HT-29 (cell line): ENCODE data around the gene DNAAF1. TPM values are rescaled to one million over a fixed set of nuclear protein-coding genes. Genes with fewer than 3 reads are reported as not detected.
"Not testable (repeated sequence)": the region's sequence is repeated elsewhere in the genome, so short reads cannot be mapped to it uniquely, and the experiment has no call there.

Source experiments
- DNase-seq: peaks from one replicate; pipeline ENCODE4 v3.0.0-alpha.2; 2015; ENCODE audit warnings: low spot score
- total RNA-seq: library from RNA; depleted of rRNA; stranded (reverse); fragments of >200 nt; shearing (Covaris generic); gene quantifications from 2 replicates; pipeline ENCODE4 v1.2.3, GENCODE V29; 2014

Gene DNAAF1
- total RNA-seq, 1 experiment from 2014 or later: 0.08 TPM

DNA sequence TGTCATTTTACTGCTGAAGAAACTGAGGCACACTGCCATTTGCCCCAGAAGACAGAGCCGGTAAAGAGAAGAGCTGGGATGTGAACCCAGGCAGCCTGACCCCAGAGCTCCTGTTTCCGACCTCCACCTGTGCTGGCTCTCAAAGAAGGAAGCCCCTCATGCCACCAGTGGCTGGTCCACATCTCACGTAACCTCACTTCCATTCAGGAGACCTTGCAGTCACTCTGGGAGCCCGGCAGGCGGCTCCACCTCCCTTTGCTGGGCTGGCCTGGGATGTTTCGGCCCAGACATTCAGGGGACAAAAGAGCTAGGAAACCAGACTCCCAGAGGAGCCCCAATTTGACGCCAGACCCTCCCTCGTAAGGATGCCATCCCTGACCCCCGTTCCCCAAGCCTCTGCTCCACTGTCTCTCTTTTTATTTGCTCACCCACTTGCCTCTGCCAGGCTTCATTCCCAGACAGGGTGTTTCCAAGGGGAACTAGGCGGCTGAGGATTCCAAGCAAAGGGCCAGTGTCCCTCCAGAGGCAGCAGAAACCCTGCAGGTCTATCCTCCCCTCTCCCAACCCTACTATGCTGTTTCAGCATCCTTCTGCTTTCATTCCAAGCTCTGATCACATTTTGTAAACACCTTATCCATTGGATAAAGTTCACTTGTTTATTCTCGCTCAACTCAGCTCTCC is 38.9 kb downstream of the DNAAF1 start:
- peak; percentile 18 for DNase-seq

DNA sequence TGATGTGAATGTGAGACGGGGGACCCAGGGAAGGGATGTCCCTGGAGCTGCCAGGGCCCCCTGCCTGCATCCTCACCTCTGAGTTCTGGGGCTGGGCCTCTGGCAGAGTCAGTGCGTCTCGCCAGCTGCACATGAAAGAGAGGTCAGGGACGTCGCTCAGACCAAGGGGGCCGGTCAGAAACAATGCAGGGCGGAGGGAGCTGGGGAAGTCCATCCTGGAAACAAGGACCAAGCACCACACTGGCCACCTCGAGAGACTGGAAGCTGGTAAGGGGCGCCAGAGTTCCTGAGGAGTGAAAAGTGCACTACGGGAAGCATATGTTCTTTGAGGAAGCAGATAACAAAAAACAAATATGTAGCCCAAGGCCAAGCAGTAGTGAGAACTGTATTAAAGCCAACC is 39.7 kb downstream of the DNAAF1 start:
- DNase-seq: no peak

DNA sequence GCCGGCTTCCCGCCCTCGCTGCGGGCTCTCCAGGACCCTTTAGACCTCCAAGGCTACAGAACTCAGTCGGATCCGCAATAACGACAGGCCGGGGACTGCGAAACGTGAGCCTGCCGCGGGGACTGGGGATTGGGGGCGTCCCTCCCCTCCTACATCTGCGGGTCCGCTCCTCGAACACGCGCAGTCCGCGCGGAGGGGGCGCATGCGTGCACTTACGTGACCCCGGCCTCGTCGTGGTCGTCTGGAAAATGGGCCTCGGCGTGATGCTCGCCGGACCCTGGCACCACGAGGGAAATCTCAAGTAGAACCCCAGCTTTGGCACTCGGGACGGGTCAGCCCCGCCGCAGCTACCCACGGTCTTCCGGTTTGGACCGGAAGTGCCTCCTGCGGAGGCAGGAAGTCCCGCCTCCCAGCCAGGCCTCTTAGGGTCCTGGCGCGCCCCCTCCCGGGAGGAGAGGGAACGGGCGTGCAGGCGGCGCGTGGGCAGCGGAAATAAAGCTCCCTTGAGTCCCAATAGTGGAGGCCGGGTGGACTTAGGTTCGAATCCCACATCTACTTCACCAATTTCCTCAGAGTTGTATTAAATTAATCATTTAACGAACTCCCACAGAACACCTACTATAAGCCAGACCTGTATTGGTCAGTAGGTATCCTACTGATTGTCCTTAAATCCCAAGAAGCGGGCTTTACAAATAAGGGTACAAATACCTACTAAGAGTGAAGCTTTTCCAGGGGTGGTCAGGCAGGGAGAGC is 41.8 kb downstream of the DNAAF1 start, which contains the start of gene TAF1C:
Gene TAF1C (minus strand): TSS at position 373 of the 753 bp plus-strand sequence. CDS start 2,069 bp downstream, outside the sequence.
- DNase-seq: peak; percentile 96

DNA sequence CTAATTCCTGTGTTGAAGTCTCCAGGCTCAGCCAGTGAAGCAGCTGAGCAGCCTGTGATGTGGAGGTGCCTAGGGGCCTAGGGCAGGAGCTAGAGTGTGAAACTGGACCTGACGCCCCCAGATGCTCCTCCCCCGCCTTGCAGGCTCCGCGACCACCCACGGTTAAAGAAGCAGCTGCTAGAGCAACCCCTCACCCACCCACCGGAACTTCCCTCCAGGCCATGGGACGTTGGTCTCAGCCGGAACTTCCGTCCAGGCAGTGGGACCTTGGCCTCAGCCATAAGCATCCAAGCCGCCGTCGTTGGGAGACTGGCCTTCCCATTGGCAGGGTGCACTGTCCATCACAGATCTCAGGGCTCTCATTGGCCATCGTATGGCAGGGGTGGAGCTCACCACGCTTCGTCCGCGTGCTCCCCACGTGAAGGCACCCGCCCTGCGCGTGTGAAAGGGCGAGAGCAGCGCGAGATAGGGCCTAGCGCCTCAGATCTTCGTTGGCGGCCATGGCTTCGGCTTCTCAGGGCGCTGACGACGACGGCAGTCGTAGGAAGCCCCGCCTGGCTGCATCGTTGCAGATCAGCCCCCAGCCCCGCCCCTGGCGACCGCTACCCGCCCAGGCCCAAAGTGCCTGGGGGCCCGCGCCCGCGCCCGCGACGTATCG is 45.8 kb downstream of the DNAAF1 start, which contains the start of gene ADAD2:
Gene ADAD2 (plus strand): TSS at position 427 of the 658 bp plus-strand sequence. CDS start 74 bp downstream, at position 501.
- no peak for DNase-seq

DNA sequence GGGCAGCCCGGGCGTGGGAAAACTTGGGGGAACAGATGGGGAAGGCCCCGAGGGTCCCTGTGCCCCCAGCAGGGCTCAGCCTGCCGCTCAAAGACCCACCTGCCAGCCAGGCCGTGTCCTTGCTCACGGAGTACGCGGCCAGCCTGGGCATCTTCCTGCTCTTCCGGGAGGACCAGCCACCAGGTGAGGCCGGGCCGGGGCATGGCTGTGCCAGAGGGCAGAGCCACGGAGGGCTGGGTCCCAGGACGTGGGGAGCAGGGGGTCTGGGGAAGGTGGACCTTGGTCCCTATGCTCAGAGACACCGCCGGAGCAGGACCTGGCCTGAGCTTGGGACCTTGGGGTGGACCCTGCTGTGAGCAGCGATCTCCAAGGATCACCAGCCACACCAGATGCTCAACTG is 46.4 kb downstream of the DNAAF1 start:
- DNase-seq: no peak

DNA sequence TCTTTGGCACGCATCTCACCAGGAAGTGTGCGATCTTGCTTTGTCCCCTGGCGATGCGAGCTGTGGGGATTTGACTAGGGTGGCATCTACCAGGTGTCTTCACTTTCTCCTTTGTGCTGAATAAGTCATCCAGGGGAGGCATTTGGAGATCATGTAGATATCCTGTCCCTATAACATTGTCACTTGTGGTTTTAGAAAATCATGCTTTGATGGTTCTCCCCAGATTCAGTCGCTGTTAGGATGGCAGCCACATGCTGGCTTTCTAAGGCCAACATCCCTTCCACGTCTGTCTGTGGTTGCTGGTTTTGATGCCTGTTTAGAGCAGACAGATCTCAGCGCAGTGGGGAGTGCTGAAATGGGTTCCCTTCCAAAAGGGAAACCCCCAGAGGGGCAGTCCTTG is 48.4 kb downstream of the DNAAF1 start:
- no peak for DNase-seq

DNA sequence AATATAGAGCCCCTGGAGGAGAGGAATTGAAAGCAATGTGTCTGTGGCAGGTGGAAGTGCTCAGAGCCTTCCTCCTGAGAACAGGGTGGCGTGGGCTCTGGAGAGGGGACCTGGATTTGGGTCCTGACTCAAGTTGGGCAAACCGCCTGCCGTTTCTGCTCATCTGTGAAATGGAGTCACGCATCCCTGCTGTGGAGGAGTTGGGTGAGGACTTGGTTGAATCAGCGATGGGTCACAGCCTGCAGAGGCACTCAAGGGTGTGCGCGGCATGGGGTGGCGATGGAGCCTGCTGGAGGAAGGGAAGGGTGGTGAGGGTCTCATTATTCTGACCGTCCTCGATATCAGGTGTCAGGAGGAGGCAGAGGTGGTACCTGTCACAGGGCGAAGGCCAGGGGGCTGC is 48.9 kb downstream of the DNAAF1 start:
- no peak for DNase-seq

DNA sequence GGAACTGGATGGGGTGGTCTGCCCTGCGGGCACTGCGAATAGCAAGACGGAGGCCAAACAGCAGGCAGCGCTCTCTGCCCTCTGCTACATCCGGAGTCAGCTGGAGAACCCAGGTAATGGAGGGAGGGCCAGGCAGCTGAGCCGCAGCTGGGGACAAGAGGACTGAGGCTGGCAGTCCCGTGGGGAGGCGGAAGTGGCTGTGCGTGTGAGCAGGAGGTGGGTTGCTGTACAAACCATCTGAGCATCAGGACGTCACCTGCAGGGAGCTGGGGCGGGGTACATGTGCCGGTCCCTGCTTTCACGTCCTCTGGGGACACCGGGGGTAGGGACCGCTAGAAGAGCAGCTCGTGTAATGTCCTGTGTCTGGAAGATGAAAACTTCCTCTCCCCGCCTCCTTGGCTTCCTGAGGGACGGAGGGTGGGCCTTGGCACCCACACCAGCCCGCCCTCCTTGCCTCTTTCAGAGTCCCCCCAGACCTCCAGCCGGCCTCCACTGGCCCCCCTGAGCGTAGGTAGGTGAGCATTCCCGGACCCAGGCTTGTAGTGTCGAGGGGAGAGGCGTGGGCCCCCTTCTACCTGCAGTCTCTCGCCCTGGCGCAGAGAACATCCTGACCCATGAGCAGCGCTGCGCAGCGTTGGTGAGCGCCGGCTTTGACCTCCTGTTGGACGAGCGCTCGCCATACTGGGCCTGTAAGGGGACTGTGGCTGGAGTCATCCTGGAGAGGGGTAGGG is 49.5 kb downstream of the DNAAF1 start:
- DNase-seq: no peak

DNA sequence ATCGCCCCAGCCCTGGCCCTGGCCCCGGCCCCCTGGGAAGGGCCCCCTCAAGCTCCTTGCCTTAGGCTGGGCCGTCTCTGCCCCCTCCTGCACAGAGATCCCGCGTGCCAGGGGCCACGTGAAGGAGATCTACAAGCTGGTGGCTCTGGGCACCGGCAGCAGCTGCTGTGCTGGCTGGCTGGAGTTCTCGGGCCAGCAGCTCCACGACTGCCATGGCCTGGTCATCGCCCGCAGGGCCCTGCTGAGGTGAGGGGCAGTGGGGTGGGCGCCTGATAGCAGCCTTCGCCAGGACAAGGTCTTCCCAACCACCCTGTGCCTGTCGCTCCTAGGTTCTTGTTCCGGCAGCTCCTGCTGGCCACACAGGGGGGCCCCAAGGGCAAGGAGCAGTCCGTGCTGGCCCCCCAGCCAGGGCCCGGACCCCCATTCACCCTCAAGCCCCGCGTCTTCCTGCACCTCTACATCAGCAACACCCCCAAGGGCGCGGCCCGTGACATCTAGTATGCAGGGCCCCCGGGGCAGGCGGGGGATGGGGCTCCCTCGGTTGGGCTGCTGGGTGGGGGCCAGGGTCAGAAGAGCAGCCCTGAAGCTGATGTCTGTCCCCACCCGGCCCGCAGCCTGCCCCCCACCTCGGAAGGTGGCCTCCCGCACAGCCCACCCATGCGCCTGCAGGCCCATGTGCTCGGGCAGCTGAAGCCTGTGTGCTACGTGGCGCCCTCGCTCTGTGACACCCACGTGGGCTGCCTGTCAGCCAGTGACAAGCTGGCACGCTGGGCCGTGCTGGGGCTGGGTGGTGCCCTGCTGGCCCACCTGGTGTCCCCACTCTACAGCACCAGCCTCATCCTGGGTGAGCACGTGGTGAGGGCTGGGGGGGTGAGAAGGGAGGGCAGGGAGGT is 50.3 kb downstream of the DNAAF1 start:
- no peak for DNase-seq

DNA sequence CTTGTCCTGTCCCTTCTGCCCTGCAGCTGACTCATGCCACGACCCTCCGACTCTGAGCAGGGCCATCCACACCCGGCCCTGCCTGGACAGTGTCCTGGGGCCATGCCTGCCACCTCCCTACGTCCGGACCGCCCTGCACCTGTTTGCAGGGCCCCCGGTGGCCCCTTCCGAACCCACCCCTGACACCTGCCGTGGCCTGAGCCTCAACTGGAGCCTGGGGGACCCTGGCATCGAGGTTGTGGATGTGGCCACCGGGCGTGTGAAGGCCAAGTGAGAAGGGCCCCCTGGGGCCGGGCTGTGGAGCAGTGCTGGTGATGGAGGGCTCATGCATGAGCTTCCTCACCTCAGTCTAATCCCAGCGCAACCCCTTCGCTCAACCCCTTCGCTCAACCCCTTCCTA is 51.0 kb downstream of the DNAAF1 start:
- no peak for DNase-seq

DNA sequence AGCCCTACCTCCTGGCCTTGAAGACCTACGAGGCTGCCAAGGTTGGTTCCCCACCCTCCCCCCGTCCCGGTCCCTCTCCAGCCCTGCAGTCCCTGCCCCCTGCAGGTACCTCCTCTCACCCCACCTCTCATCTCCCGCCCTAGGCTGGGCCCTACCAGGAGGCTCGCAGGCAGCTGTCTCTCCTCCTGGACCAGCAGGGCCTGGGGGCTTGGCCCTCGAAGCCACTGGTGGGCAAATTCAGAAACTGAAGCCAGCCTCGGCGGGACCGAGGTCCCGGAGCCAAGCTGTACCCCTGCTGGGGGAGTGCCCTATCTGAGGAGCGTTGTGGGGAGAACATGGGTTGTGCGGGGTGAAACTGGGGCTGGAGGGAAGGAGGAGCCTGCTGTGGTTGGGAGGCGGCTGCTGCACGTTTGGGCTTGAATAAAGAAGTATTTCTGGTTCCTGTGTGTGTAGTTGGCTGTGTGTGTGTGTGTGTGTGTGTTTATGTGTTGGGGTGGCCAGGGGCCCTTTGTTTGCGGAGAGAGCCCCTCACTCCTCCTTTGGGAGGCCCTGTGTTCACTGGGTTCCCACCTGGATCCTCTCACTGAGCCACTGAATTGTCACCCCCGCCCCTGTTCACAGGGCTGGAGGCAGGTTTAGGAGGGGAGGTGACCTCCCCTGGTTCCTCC is 51.8 kb downstream of the DNAAF1 start:
- no peak for DNase-seq

DNA sequence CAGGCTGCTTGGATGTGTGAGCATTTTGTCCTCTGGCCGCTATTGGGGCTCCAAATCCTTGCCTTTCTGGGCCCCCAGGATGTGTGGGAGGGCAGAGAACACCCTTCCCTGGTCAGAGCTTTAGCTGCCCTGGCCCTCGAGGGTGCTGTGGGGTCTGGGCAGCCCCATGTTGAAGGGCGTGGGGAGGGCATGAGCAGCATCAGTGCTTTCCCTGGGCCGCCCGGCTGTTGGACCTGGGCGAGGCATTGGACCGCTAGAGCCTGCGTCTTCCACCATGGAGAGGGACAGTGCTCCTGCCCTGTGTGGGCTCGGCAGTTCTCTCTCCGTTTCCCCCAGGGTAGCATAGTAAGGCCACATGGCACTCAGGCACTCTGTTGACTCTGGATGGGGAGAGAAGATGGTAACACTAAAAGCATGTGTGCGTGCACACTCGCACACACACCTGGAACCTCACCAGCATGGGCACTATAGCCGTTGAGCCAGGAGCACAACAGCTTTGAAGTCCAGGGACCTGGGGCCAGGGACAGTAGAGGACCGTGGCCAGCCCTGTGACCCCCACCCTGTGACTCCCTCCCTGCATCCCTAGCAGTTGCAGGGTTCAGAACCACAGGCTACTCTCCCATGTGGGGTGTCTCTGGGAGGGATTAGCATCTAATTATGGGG is 52.5 kb downstream of the DNAAF1 start:
- DNase-seq: no peak

DNA sequence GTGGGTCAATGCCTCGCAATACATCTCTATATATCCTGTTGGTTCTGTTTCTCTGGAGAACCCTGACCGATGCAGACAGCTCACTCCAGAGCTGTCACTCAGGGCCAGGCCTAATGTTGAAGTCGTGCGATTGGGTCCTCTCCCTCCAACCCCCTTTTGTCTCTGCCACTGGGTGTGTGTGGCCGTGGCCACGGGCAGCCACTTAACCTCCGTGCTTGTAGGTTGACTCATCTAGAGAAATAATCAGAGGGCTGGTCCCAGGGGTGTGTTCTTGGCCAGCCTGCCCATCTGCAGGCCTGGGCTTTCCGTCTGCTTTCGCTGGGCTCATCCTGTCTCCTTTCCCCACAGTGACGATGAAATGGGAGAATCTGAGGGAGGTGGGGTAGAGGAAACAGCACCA is 53.3 kb downstream of the DNAAF1 start:
- no peak for DNase-seq

DNA sequence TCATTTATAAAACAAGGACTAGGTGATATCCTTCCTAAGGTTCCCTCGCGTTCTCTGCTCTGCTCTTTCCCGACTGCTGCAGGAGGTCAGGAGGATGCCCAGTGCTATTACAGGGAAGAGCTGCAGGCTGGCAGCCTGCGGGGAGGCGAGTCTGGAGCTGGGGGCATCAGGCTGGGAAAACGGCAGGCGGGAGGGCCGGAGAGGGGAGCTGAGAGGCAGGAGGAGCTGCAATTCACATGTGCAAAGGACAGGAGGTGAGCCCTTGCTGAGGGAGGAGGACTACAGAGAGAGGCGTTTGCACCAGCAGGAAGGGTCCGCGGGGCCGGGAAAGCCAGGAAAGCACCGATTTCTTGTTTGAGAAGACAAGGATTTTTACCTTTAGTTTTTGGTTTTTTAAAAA is 54.0 kb downstream of the DNAAF1 start:
- no peak for DNase-seq

DNA sequence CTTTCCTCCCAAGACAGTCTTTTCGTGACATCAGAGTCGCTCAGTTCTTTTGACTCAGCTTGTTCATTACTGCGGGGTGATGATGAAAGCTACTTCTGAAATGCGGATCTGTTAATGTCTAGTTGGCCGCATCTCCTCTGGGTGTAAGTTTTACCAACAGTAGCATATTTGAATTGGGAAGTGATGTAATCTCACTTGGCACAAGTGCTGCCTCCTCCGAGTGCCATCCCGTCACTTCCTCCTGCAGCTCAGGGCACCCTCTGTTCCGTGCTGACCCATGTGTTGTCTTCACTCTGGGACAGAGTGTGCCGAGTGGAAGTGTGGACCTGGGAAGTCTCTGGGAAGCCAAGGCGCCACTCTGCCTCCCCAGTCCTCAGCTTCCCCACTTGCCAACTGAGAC is 54.8 kb downstream of the DNAAF1 start:
- no peak for DNase-seq

DNA sequence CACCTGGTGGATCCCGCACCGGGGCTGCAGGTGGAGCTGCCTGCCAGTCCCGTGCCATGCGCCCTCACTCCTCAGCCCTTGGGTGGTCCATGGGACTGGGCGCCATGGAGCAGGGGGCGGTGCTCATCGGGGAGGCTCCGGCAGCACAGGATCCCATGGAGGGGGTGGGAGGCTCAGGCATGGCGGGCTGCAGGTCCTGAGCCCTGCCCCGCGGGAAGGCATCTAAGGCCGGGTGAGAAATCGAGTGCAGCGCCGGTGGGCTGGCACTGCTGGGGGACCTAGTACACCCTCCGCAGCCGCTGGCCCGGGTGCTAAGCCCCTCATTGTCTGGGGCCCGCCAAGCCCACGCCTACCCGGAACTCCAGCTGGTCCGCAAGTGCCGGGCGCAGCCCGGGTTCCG is 59.4 kb downstream of the DNAAF1 start:
- not testable (repeated sequence) for DNase-seq

DNA sequence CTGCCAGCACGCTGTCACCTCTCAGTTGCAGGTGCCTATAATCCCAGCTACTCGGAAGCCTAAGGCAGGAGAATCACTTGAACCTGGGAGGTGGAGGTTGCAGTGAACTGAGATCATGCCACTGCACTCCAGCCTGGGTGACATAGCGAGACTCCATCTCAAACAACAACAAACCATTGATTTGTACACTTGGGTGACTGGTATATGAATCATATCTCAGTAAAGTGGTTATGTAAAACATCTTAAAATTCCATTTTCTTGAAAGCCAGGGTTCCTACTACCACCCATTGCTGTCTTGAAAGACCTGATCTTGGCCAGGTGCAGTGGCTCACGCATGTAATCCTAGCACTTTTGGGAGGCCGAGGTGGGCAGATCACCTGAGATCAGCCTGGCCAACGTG is 60.0 kb downstream of the DNAAF1 start:
- not testable (repeated sequence) for DNase-seq

DNA sequence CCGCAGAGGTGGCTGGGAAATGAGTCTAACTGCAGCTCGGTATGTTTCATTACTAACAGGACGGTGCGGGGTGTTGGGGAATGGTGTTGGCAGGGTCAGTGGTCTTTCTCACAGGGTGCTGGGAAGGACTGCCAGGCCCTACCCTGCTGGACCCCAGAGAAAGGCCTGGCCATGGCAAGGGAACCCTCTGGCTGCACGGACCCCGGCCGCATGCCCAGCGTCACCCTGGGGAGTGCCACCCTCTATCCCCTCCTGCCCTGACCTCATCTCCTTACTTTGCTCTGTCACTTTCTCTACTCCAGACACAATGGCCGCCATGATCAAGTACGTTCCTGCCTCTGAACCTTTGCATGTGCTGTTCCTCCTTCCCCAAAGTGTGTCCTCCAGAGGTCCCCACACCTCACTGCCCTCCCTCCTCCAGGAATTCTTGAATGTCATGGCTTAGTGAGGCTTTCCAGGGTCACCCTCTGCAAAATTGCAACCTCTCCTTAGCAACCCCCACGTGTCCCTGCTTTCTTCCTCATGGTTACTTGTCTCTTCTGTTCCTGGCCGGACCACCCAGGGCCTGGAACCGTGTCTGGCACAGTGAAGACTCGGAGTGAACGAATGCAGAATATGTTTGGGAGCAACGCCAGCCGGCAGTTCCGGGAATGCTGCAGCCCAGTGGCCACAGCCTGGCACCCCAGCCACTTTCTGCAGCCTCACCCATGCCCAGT is 61.0 kb downstream of the DNAAF1 start:
- DNase-seq: no peak

DNA sequence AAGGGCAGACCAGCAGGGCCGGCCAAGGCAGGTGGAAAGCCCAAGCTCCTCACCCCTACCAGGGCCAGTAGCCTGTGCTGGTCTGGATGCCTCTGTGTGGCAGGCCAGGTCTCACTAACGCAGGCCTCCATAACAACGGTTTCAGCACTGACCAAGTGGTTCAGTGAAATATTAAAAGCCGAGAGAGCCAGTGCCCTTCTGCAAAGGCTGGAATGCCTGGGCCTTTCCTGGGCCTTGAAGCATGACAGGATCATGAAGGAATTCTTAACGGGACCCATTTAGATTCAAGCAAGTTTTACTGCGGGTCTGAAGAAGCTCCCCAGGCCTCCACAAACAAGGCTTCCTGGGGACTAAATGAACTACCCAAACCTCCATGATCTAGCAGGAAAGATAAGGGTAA is 62.1 kb downstream of the DNAAF1 start:
- DNase-seq: no peak
